Keratinocyte (primary cell): ENCODE results near the gene ZNF157.

ENCODE experiments used
- CTCF ChIP-seq, 3 experiments: IDR thresholded peaks in 1 of 3; conservative IDR thresholded peaks in 1 of 3; optimal IDR thresholded peaks in 1 of 3; 2 replicates in 2 of 3; 3 replicates in 1 of 3; pipeline versions ENCODE3 to v1.5.1; 2011; ENCODE audit warnings: low read length in 3 of 3, mild to moderate bottlenecking in 3 of 3, moderate library complexity in 2 of 3, control low read depth in 1 of 3, inconsistent platforms in 1 of 3; ENCODE audit not compliant: insufficient read depth in 2 of 3; ENCODE audit errors: extremely low read depth in 1 of 3
- EZH2 ChIP-seq: IDR thresholded peaks from one replicate; pipeline ENCODE4 v1.6.1; 2012; ENCODE audit warnings: inconsistent platforms, mild to moderate bottlenecking, low read length, moderate library complexity

- TF ChIP-seq CTCF (optimal IDR thresholded peaks at IDR 0.05 in 1 of 3, IDR thresholded peaks at IDR 0.05 in 1 of 3, conservative IDR thresholded peaks at IDR 0.05 in 1 of 3; ENCODE audit: extremely low read depth in 1 of 3, insufficient read depth in 2 of 3, low read length in 3 of 3) (no peak), EZH2 (no peak)
Measured at GRCh38 chrX:47448165-47448806, 77.9 kb downstream of the ZNF157 start.
